ENCODE results near the gene HSPA1A.
A peak's percentile ranks its signal among the peaks of the same experiment; 100 is the strongest.

DNA sequence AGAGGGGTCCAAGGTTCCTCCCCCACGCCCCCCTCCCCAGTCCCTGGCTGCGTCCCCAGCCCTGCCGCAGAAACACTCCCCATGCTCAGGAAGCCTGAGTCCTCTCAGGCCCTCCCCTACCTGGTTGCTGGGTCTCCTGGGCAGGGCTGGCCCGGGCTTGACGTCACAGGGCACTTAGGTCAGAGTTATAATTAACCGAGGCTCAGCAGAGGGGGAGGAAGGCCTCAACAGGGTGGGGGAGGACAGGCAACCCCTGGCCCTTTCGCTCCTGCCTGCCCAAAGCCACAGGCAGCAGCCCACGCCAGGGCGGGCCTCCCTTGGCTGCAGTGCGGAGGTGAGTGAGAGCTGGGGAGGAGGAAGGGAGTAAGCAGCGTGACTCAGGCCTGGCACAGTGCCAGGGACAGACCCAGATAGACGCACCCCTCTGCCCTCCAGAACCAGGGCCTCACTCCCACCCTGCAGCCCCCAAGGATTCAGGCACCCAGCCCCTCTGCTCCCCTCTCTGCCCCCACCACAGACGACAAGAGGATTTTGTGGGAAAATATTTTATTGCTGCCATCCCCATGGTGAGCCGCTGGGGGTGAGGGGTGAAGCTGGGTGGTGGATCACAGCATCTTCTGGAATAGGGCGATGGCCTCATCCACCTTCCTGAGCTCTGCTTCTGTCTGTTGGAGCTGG, 38.2 kb upstream of the HSPA1A start, which contains the start of gene VWA7:
- TF ChIP-seq POLR2A (IDR thresholded peaks at IDR 0.05) (peak in 1 of 2 donors; percentile 31), CTCF (IDR thresholded peaks at IDR 0.05 in 4 of 5, conservative IDR thresholded peaks at IDR 0.05 in 1 of 5) (no peak)

Data from gastrocnemius medialis (tissue), 4 donors.